Measurements from ENCODE around the gene OTOP1.
A peak's percentile ranks its signal among the peaks of the same experiment; 100 is the strongest.
"Not testable (repeated sequence)": the region's sequence is repeated elsewhere in the genome, so short reads cannot be mapped to it uniquely, and the experiment has no call there.

The OTOP1 gene

GRCh38 chr4:4185528-4185927 lies 41.2 kb downstream of the OTOP1 start:
- Histone ChIP-seq H3K27ac (replicated peaks) (no peak overlapping the region), H3K27me3 (ENCODE audit: insufficient read depth, poor library complexity, severe bottlenecking) (no peaks in the 10 kb centered on the region), H3K4me3 (replicated peaks; ENCODE audit: insufficient read depth, low read length) (no peak overlapping the region)
- DNase-seq (ENCODE audit: low read depth in 1 of 2, low spot score in 1 of 2) = no peak
- TF ChIP-seq CTCF (IDR thresholded peaks at IDR 0.05; ENCODE audit: insufficient read depth, low read length) (no peak), SPI1 (IDR thresholded peaks at IDR 0.05; ENCODE audit: borderline replicate concordance, low read depth) (no peak), POLR2AphosphoS5 (IDR thresholded peaks at IDR 0.05; ENCODE audit: low read depth) (no peak), REST (IDR thresholded peaks at IDR 0.05; ENCODE audit: insufficient replicate concordance, low read depth) (no peak), GABPA (IDR thresholded peaks at IDR 0.05; ENCODE audit: low read depth) (no peak)

GRCh38 chr4:4182835-4183568 lies 43.7 kb downstream of the OTOP1 start:
- TF ChIP-seq GABPA (IDR thresholded peaks at IDR 0.05; ENCODE audit: low read depth) (no peak), CTCF (IDR thresholded peaks at IDR 0.05; ENCODE audit: insufficient read depth, low read length) (peak; percentile 66)
- DNase-seq (ENCODE audit: low read depth in 1 of 2, low spot score in 1 of 2) = peak in 1 of 2 experiments; percentile 25
- Histone ChIP-seq H3K27ac (replicated peaks) (no peak overlapping the region), H3K4me3 (replicated peaks; ENCODE audit: insufficient read depth, low read length) (no peak overlapping the region), H3K27me3 (ENCODE audit: insufficient read depth, poor library complexity, severe bottlenecking) (no peaks in the 10 kb centered on the region)

GRCh38 chr4:4170596-4171150 lies 56.1 kb downstream of the OTOP1 start:
- no peak for DNase-seq (ENCODE audit: low read depth in 1 of 2, low spot score in 1 of 2)
- H3K27me3 ChIP-seq (ENCODE audit: insufficient read depth, poor library complexity, severe bottlenecking) = no peaks in the 10 kb centered on the region
- TF ChIP-seq SPI1 (IDR thresholded peaks at IDR 0.05; ENCODE audit: borderline replicate concordance, low read depth) = no peak
- TF ChIP-seq REST (IDR thresholded peaks at IDR 0.05; ENCODE audit: insufficient replicate concordance, low read depth) = no peak
- no peak for TF ChIP-seq POLR2AphosphoS5 (IDR thresholded peaks at IDR 0.05; ENCODE audit: low read depth)
- TF ChIP-seq CTCF (IDR thresholded peaks at IDR 0.05; ENCODE audit: insufficient read depth, low read length) = no peak
- TF ChIP-seq GABPA (IDR thresholded peaks at IDR 0.05; ENCODE audit: low read depth) = no peak
- H3K4me3 ChIP-seq (replicated peaks; ENCODE audit: insufficient read depth, low read length) = no peak overlapping the region
- H3K27ac ChIP-seq (replicated peaks) = no peak overlapping the region

- H3K27ac ChIP-seq (replicated peaks); H3K27me3 ChIP-seq (ENCODE audit: insufficient read depth, poor library complexity, severe bottlenecking); H3K4me3 ChIP-seq (replicated peaks; ENCODE audit: insufficient read depth, low read length); DNase-seq (ENCODE audit: low read depth in 1 of 2, low spot score in 1 of 2): not testable (repeated sequence)
These were observed 58.5 kb downstream of the OTOP1 start for GRCh38 chr4:4167981-4168780.

- H3K27me3 ChIP-seq (ENCODE audit: insufficient read depth, poor library complexity, severe bottlenecking); H3K27ac ChIP-seq (replicated peaks); DNase-seq (ENCODE audit: low read depth in 1 of 2, low spot score in 1 of 2); H3K4me3 ChIP-seq (replicated peaks; ENCODE audit: insufficient read depth, low read length): not testable (repeated sequence)
These were observed 59.7 kb downstream of the OTOP1 start for GRCh38 chr4:4166986-4167385.

GRCh38 chr4:4165701-4166392 lies 60.9 kb downstream of the OTOP1 start:
- not testable (repeated sequence) for DNase-seq (ENCODE audit: low read depth in 1 of 2, low spot score in 1 of 2); H3K4me3 ChIP-seq (replicated peaks; ENCODE audit: insufficient read depth, low read length); H3K27me3 ChIP-seq (ENCODE audit: insufficient read depth, poor library complexity, severe bottlenecking); H3K27ac ChIP-seq (replicated peaks)
